ENCODE data around the gene TMEM209. TPM values are rescaled to one million over a fixed set of nuclear protein-coding genes. Genes with fewer than 3 reads are reported as not detected.

The TMEM209 gene
- total RNA-seq, 1 donor from 2014 or later: 20.2 TPM

DNA sequence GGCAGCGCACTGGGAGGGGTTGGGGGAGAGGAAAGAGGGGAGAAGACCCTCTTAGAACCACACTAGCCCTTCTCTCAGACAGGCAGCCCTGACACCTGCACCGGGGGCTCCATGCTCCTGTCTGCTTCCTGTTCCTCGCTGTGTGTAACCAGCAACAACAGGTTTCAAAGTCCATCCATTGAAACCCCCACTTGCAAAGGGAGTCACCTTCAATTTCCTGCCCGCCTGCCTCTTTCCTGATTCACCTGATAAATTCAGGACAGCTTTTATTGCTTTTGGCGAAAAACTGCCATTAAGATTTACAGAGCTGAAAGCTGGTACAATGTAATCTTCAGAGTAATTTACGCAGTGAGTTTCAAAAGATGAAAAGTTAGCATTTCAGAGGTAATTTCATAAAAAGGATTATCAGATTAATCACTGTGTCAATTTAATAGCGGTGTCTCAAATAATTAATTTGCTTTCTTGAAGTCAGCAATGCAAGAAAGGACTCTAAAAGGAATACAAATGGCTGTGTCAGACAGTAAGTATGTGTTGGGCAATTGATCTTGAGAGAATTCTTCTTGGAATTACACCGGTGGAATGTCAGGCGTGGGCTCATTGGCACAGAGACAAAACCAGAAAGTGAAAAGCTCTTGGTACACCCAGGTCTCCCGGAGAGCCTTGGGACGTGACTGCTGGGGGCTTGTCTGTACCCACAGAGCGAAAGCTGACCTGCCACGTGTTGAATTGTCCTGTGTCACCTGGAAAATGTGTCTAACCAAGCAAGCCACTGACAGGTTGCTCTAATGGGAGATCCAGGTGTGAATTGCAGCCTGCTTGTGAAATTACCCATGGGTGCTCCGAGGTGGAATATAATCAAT lies 60.7 kb downstream of the TMEM209 start:
- peak; percentile 70 for DNase-seq (ENCODE audit: low read depth)

- no peak for DNase-seq (ENCODE audit: low read depth)
Measured at GRCh38 chr7:130143986-130144311, 61.3 kb downstream of the TMEM209 start.

GRCh38 chr7:130143334-130143732 lies 61.9 kb downstream of the TMEM209 start:
- DNase-seq (ENCODE audit: low read depth): no peak

GRCh38 chr7:130142654-130143333 lies 62.4 kb downstream of the TMEM209 start:
- DNase-seq (ENCODE audit: low read depth): no peak

GRCh38 chr7:130141884-130142653 lies 63.1 kb downstream of the TMEM209 start:
- DNase-seq (ENCODE audit: low read depth): no peak

GRCh38 chr7:130141161-130141883 lies 63.9 kb downstream of the TMEM209 start:
- DNase-seq (ENCODE audit: low read depth): no peak

GRCh38 chr7:130140551-130141160 lies 64.5 kb downstream of the TMEM209 start:
- DNase-seq (ENCODE audit: low read depth): no peak

DNA sequence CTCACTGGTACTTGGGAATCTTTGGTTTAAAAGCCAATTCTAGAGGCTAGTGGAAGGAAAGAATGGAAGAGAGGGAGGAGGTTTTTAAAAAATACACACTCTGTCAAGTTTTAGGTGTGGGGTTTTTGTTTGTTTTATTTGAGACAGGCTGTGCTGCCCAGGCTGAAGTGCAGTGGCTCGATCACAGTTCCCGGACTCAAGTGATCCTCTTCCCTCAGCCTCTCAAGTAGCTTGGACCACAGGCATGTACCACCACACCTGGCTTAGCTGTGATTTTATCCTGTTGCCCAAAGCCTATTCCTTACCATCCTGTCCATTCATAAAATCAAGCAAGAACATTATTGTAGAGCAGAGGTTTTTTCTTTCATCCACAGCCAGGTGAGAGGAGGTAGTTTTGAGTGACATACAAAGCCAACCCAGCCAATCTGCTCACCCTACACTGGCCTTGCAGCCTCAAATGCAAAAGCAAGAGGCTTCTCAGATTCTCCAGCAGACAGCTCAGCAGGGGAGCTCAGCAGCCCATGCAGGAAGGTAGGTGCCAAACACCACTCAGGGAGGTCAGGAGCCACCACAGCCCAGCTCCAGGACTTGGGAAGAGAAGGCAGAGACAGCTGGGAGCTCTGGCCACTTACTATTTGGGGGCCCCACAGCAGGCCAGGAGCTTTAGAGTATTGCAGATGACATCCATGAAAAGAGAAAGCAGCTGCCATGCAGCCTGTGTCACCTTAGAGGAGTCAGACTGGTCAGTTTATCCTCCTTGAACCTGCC lies 65.8 kb downstream of the TMEM209 start:
- DNase-seq (ENCODE audit: low read depth): peak; percentile 80

GRCh38 chr7:130137207-130137606 lies 68.0 kb downstream of the TMEM209 start:
- DNase-seq (ENCODE audit: low read depth): no peak

- no peak for DNase-seq (ENCODE audit: low read depth)
Measured at GRCh38 chr7:130136579-130137167, 68.5 kb downstream of the TMEM209 start.

DNA sequence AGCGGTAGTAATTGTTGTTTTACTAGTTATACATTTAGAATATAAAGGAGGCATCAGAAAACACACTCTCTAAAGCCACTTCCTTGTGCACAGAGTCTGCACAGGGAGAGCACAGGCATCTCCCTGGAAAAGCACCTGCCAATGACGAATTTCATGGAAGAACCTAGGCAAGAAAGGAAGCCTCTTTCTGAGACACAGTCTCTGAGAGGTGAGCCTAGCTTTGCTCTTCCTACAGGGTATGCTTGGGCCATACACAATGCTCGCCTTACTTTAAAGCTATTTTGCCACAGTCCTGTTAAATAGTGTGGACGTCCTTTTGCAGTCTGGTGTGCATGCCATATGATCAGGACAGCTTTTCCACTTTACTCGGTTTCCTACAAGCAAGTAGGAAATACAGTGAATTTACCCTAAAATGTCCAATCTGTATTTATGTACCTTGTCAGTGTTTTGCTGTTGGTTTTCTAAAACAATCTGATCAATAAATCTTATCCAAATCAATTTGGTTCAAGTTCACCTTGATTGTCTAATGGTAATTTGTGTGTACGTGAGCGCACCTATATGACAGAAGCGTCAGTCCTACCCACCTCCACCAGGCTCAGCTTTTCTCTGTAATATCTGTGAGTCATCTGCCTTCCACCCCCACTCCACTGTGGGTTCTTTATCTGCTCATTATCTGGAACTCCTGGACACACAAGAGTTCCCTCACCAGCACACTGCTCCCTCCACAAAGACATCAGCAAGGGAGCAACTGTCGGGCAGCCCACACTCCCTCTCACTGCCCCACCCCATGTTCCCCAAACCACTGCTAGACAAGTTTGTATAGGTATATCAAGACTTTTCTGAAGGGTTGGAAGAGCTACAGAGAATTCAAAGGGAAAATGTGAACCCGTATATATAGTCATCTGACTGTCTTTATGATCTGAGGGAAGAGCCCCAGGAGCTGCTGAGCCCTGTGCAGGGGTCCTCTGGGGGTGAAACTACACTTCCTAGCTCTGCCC lies 69.7 kb downstream of the TMEM209 start:
- DNase-seq (ENCODE audit: low read depth): no peak

GRCh38 chr7:130134726-130135125 lies 70.5 kb downstream of the TMEM209 start:
- no peak for DNase-seq (ENCODE audit: low read depth)

DNA sequence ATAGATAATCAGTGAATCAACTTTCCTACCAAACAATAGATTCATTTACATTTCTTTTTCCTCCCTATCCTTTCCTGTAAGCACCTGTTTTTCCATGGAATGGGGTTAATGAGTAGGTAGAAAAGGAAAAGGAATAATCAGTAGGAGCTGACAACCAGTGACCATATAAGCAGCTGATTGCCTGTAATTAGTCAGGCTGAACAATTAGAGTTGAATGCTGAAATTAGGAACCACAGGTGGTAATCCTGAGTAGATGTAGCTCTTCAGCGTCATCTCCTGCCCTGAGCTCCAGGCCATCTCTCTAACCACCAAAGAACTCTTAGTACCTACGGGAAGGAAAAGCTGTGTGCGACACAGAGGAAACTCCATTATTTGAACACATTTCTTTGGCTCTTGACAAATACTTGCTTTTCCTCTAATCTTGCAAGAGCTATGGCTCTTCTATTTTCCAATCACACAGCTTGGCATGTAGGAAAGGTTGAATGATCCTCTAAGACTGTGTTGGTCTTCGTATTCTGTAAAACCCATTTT lies 71.0 kb downstream of the TMEM209 start:
- DNase-seq (ENCODE audit: low read depth): no peak

GRCh38 chr7:130133029-130133782 lies 72.0 kb downstream of the TMEM209 start:
- no peak for DNase-seq (ENCODE audit: low read depth)

DNA sequence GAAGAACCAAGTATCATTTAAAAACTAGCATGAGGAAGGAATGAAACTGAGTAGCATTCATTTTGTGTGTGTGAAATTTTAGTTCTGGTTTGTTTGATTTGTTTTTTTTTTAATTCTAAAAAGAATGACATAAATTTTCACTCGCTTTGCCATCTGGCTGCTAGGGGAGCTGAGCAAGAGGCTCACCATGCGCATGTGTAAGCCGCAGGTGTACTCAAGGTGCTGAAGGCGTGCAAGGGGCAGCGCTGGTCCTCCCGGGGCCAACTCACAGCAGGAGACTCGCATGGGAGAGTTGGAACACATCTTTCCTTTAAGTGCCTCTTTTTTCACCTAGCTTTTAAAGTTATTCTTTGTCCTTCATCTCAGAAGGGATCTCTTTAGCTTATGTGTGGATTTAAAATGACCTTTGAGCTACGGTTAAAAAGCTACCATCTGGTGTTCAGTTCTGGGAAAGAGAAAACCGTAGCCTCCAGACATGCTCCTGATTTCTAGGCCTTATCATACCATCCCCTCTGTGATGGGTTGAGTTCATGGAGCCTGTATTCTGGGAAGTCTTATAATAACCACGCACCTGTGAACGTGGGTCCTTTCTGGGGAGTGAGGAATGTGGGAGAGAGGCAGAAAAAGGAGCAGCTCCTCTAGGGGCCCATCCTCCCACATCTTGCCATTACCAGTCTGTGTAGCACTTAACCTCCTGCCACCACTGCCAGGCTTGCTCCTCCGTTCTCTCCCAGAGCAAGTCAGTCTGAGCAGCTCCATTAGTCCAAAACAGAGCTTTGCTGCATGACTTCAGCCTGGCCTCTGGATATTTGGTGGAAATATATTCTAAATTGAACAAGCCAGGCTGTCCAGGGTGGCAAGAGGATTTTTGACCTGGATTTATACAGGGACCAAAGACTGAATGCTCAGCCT lies 73.0 kb downstream of the TMEM209 start:
- DNase-seq (ENCODE audit: low read depth): no peak

- DNase-seq (ENCODE audit: low read depth): no peak
Measured at GRCh38 chr7:130131191-130131834, 73.9 kb downstream of the TMEM209 start.

Measured in myocyte (in vitro differentiated cells).